ENCODE results near the gene LCOR. TPM values are rescaled to one million over a fixed set of nuclear protein-coding genes. Genes with fewer than 3 reads are reported as not detected.
A peak's percentile ranks its signal among the peaks of the same experiment; 100 is the strongest.

Gene LCOR
- total RNA-seq, result 65.8 to 70.9 TPM (median 68.2 TPM) in 3 replicates

GRCh38 chr10:96831867-96832720 is at the start of gene LCOR:
Gene LCOR, plus strand, starts transcription at chr10:96832298. Its CDS starts 116,760 bp downstream, at chr10:96949058.
- Mint-ChIP-seq H3K4me3 (peak within 1 kb of the TSS; percentile 83), H3K9me3 (no peaks in the 10 kb centered on the region), H3K27ac (peak within 1 kb of the TSS; percentile 97), H3K27me3 (ENCODE audit: low read depth) (no peaks in the 10 kb centered on the region), H3K36me3 (no peaks in the 10 kb centered on the region), H3K4me1 (peaks cover 42% of the 10 kb centered on the region)
- peak; percentile 68 to 86 for DNase-seq (ENCODE audit: low spot score in 2 of 2, unreplicated experiment in 2 of 2)
- TF ChIP-seq CTCF (IDR thresholded peaks at IDR 0.05; ENCODE audit: unreplicated experiment), result no peak

- H3K9me3 Mint-ChIP-seq, result peaks cover 4% of the 10 kb centered on the region
- no peaks in the 10 kb centered on the region for H3K4me1 Mint-ChIP-seq
- peaks cover 2% of the 10 kb centered on the region for H3K27me3 Mint-ChIP-seq (ENCODE audit: low read depth)
- no peak for TF ChIP-seq CTCF (IDR thresholded peaks at IDR 0.05; ENCODE audit: unreplicated experiment)
- DNase-seq (ENCODE audit: low spot score in 2 of 2, unreplicated experiment in 2 of 2), result no peak
- no peaks in the 10 kb centered on the region for H3K36me3 Mint-ChIP-seq
- H3K4me3 Mint-ChIP-seq, result no peak overlapping the region
- H3K27ac Mint-ChIP-seq, result no peak overlapping the region
Observed at GRCh38 chr10:96784253-96784652, 47.8 kb upstream of the LCOR start.

GRCh38 chr10:96789571-96790108 is 42.5 kb upstream of the LCOR start:
- Mint-ChIP-seq H3K4me3 (no peak overlapping the region), H3K36me3 (no peaks in the 10 kb centered on the region), H3K9me3 (peaks cover 4% of the 10 kb centered on the region), H3K27me3 (ENCODE audit: low read depth) (peaks cover 29% of the 10 kb centered on the region), H3K4me1 (no peaks in the 10 kb centered on the region), H3K27ac (no peak overlapping the region)
- DNase-seq (ENCODE audit: low spot score in 2 of 2, unreplicated experiment in 2 of 2), result no peak
- TF ChIP-seq CTCF (IDR thresholded peaks at IDR 0.05; ENCODE audit: unreplicated experiment), result no peak

- TF ChIP-seq CTCF (IDR thresholded peaks at IDR 0.05; ENCODE audit: unreplicated experiment), result no peak
- Mint-ChIP-seq H3K4me3 (no peak overlapping the region), H3K27ac (no peak overlapping the region), H3K9me3 (no peaks in the 10 kb centered on the region), H3K36me3 (no peaks in the 10 kb centered on the region), H3K27me3 (ENCODE audit: low read depth) (peaks cover 29% of the 10 kb centered on the region), H3K4me1 (no peaks in the 10 kb centered on the region)
- DNase-seq (ENCODE audit: low spot score in 2 of 2, unreplicated experiment in 2 of 2), result no peak
Observed at GRCh38 chr10:96791902-96792301, 40.2 kb upstream of the LCOR start.

- no peak overlapping the region for H3K4me3 Mint-ChIP-seq
- no peaks in the 10 kb centered on the region for H3K9me3 Mint-ChIP-seq
- H3K4me1 Mint-ChIP-seq, result no peaks in the 10 kb centered on the region
- TF ChIP-seq CTCF (IDR thresholded peaks at IDR 0.05; ENCODE audit: unreplicated experiment), result no peak
- H3K27ac Mint-ChIP-seq, result no peak overlapping the region
- H3K27me3 Mint-ChIP-seq (ENCODE audit: low read depth), result peaks cover 21% of the 10 kb centered on the region
- no peaks in the 10 kb centered on the region for H3K36me3 Mint-ChIP-seq
- no peak for DNase-seq (ENCODE audit: low spot score in 2 of 2, unreplicated experiment in 2 of 2)
Observed at GRCh38 chr10:96794836-96795733, 37.0 kb upstream of the LCOR start.
